HepG2 (cell line): ENCODE measurements around the gene DPH2. TPM values are rescaled to one million over a fixed set of nuclear protein-coding genes. Genes with fewer than 3 reads are reported as not detected.

ENCODE experiments used
- ASH2L ChIP-seq: fragments of 300-600, 200-600 bp; sonication (generic); IDR thresholded peaks from 2 replicates; pipeline ENCODE4 v1.7.0; 2017; ENCODE audit warnings: low read depth, mild to moderate bottlenecking, moderate library complexity, mixed read lengths, low read length; ENCODE audit not compliant: insufficient read length
- ATM ChIP-seq: fragments of 450-650 bp; IDR thresholded peaks from 2 replicates; pipeline ENCODE4 v1.7.1; 2017; ENCODE audit warnings: mild to moderate bottlenecking, borderline replicate concordance
- EED ChIP-seq: sonication (generic); formaldehyde crosslinking; IDR thresholded peaks from 2 replicates; pipeline ENCODE4 v1.5.0; 2020; ENCODE audit warnings: mild to moderate bottlenecking, missing genetic modification reagents
- GABPB1 ChIP-seq: IDR thresholded peaks from 2 replicates; pipeline ENCODE4 v1.6.1; 2016; ENCODE audit warnings: mild to moderate bottlenecking, missing genetic modification reagents, moderate library complexity, missing compliant biosample characterization
- GMEB1 ChIP-seq: sonication (generic); formaldehyde crosslinking; IDR thresholded peaks from 2 replicates; pipeline ENCODE4 v1.5.1; 2020; ENCODE audit warnings: missing genetic modification reagents, mild to moderate bottlenecking, borderline replicate concordance
- MAFG ChIP-seq: sonication (generic); formaldehyde crosslinking; IDR thresholded peaks from 2 replicates; pipeline ENCODE4 v1.5.1; 2020; ENCODE audit warnings: mild to moderate bottlenecking, missing genetic modification reagents
- POLR2AphosphoS5 ChIP-seq: IDR thresholded peaks from 2 replicates; pipeline ENCODE4 v1.6.1; 2012; ENCODE audit warnings: low read depth, low read length
- POLR2G ChIP-seq: fragments of 200-400 bp; formaldehyde crosslinking; IDR thresholded peaks from 2 replicates; pipeline ENCODE4 v1.6.1; 2018; ENCODE audit warnings: mild to moderate bottlenecking, low read depth, low read length, moderate library complexity
- PRDM4 ChIP-seq: sonication (generic); formaldehyde crosslinking; IDR thresholded peaks from 2 replicates; pipeline ENCODE4 v1.9.0; 2021; ENCODE audit warnings: missing genetic modification reagents, borderline replicate concordance
- SIX1 ChIP-seq: sonication (generic); formaldehyde crosslinking; IDR thresholded peaks from 2 replicates; pipeline ENCODE4 v1.4.0; 2020; ENCODE audit warnings: missing genetic modification reagents, borderline replicate concordance
- SP5 ChIP-seq: IDR thresholded peaks from 2 replicates; pipeline ENCODE4 v1.6.1; 2016; ENCODE audit warnings: low read depth, borderline replicate concordance
- SPEN ChIP-seq: sonication (generic); formaldehyde crosslinking; IDR thresholded peaks from 2 replicates; pipeline ENCODE4 v1.5.1; 2020; ENCODE audit warnings: low read depth, mild to moderate bottlenecking, missing genetic modification reagents
- TFAP4 ChIP-seq: sonication (generic); IDR thresholded peaks from 2 replicates; pipeline ENCODE4 v1.6.1; 2016; ENCODE audit warnings: low read depth, borderline replicate concordance
- TFDP1 ChIP-seq: IDR thresholded peaks from 2 replicates; pipeline ENCODE4 v1.6.1; 2016; ENCODE audit warnings: missing compliant biosample characterization, missing genetic modification reagents, borderline replicate concordance
- ZC3H13 ChIP-seq: sonication (generic); formaldehyde crosslinking; IDR thresholded peaks from 2 replicates; pipeline ENCODE4 v1.8.1; 2023; ENCODE audit warnings: mild to moderate bottlenecking, missing genetic modification reagents, moderate library complexity
- ZNF225 ChIP-seq: sonication (generic); formaldehyde crosslinking; IDR thresholded peaks from 2 replicates; pipeline ENCODE4 v1.4.0; 2020; ENCODE audit warnings: mild to moderate bottlenecking, missing genetic modification reagents
- ZNF335 ChIP-seq: sonication (generic); formaldehyde crosslinking; IDR thresholded peaks from 2 replicates; pipeline ENCODE4 v1.4.0; 2020; ENCODE audit warnings: missing genetic modification reagents
- ZNF432 ChIP-seq: sonication (generic); formaldehyde crosslinking; IDR thresholded peaks from 2 replicates; pipeline ENCODE4 v1.5.0; 2020; ENCODE audit warnings: missing genetic modification reagents, mild to moderate bottlenecking, borderline replicate concordance
- ZNF710 ChIP-seq: sonication (generic); formaldehyde crosslinking; IDR thresholded peaks from 2 replicates; pipeline ENCODE4 v1.5.0; 2020; ENCODE audit warnings: mild to moderate bottlenecking, missing genetic modification reagents, borderline replicate concordance
- ZNF761 ChIP-seq: sonication (generic); formaldehyde crosslinking; conservative IDR thresholded peaks from 2 replicates; pipeline ENCODE4 v1.4.0; 2020; ENCODE audit warnings: mild to moderate bottlenecking, missing genetic modification reagents
- polyA plus RNA-seq, 8 experiments: library from polyadenylated mRNA; depleted of rRNA in 3 of 8; stranded (reverse) in 7 of 8; unstranded in 1 of 8; fragments of >200 nt; fragmentation: Illumina TruSeq in 4 of 8; extraction: Trizol in 4 of 8; gene quantifications; 2 replicates each; pipeline versions ENCODE4 v1.2.1 to v1.2.3, GENCODE V29; 2011 to 2016; ENCODE audit warnings: low read depth in 4 of 8, missing spikeins in 1 of 8, mixed read lengths in 1 of 8; ENCODE audit not compliant: insufficient read depth in 1 of 8
- total RNA-seq, 5 experiments: library from RNA; depleted of rRNA; stranded (reverse); fragments of >200 nt; fragmentation: Illumina TruSeq; extraction: Trizol; gene quantifications; 2 replicates each; pipeline ENCODE4 v1.2.3, GENCODE V29; 2016; ENCODE audit warnings: low read depth in 1 of 5

Gene DPH2
- total and polyA plus RNA-seq, 2 of the 13 experiments (the other 11 are each of a cell fraction or from before 2014, with no cell fraction given) = 32.2 to 38.3 TPM

- TF ChIP-seq GMEB1 = peak; percentile 61
- TF ChIP-seq TFAP4 = no peak
- TF ChIP-seq POLR2G = peak; percentile 77
- TF ChIP-seq ZNF225 (CRISPR knock-in tag) = 0 out of 2 replicates have a peak, but pooled peaks have one; percentile 37
- TF ChIP-seq ZNF710 (CRISPR knock-in tag) = no peak
- TF ChIP-seq PRDM4 (CRISPR knock-in tag) = no peak
- no peak for TF ChIP-seq MAFG (CRISPR knock-in tag)
- TF ChIP-seq SP5 (CRISPR knock-in tag) = no peak
- TF ChIP-seq TFDP1 = peak; percentile 21; the same call in 1 of the 2 replicates
- TF ChIP-seq GABPB1 (CRISPR knock-in tag) = peak; percentile 97
- TF ChIP-seq ZNF761 (CRISPR knock-in tag) = no peak
- peak; percentile 30; the same call in 1 of the 2 replicates for TF ChIP-seq SPEN (CRISPR knock-in tag)
- no peak for TF ChIP-seq ASH2L
- no peak for TF ChIP-seq EED (CRISPR knock-in tag)
- no peak for TF ChIP-seq SIX1 (CRISPR knock-in tag)
- TF ChIP-seq POLR2AphosphoS5 = peak; percentile 64
- no peak for TF ChIP-seq ATM
- 0 out of 2 replicates have a peak, but pooled peaks have one; percentile 0 for TF ChIP-seq ZC3H13 (CRISPR knock-in tag)
- no peak for TF ChIP-seq ZNF432 (CRISPR knock-in tag)
- peak; percentile 93 for TF ChIP-seq ZNF335 (CRISPR knock-in tag)
Observed at GRCh38 chr1:43969746-43970466, at the start of gene DPH2 (continued).
